Activated CD8-positive, alpha-beta memory T cell treated with anti-CD3 and anti-CD28 coated beads for 48 hours (primary cell): ENCODE measurements around the gene DNAJB8.

Experiments
- DNase-seq, 3 experiments: peaks; one replicate each; pipeline ENCODE4 v3.0.0-alpha.2; 2020; ENCODE audit warnings: low read depth in 2 of 3, low spot score in 2 of 3

The DNAJB8 gene

DNA sequence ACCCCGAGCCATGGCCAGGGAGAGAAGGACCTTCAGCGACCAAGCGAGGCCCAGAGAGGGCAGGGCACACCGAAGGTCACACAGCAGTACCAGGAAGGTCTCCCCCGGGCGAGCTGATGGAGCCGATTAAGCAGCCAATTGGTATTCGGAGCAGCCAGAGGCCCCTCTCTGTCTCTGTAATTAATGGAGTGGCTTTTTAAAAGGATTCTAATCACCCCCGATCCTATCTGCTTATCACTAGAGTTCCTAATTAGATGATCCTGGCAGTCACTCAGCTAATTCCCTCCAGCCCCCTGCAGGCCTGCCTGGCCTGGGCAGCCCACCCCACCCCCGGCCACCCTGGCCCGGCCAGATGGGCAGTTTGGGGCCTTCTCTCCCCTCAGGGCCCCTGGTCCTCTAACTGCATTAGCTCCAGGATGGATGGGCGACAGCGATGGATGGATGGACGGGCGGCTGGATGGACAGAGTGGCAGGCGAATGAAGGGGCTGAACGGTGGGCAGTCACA is 1.6 kb upstream of the DNAJB8 start:
- no peak for DNase-seq

- DNase-seq, result no peak
These were observed 2.0 kb downstream of the DNAJB8 start for GRCh38 chr3:128464702-128465101.

DNA sequence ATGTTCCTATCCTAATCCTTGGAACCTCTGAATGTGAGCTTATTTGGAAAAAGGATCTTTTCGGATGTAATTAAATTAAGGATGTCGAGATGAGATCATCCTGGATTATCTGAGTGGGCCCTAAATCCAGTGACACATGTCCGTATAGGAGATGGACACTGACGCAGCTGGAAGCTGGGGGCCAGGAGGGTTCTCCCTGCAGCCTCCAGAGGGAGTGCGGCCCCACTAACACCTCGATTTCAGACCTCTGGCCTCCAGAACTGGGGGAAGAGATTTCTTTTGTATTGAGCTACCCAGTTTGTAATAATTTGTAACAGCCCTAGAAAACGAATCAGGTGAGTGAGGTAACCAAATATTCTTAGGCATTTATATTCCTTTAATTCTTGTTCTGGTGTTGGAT is 2.5 kb downstream of the DNAJB8 start:
- DNase-seq, result no peak

GRCh38 chr3:128463771-128464170 is 2.9 kb downstream of the DNAJB8 start:
- DNase-seq, result no peak

DNA sequence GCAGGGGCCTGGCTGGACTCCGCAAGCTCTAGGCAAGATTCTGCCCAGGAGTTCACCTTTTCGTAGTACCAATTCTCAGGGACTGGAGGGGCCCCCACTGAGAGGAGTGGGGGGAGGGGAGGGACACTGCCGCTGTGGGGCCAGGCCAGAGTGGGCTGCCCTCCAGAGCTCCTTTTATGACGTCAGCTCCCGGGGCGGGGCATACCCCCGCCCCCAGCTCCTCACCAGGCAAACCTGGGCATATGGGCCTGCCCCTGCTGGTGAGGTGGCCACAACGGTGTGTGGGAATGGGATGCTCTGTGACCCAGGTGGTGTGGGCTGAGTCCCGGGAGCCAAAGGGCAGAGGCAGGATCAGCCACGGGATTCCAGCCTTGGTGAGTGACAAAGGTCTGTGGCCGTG is 3.3 kb downstream of the DNAJB8 start:
- no peak for DNase-seq

DNA sequence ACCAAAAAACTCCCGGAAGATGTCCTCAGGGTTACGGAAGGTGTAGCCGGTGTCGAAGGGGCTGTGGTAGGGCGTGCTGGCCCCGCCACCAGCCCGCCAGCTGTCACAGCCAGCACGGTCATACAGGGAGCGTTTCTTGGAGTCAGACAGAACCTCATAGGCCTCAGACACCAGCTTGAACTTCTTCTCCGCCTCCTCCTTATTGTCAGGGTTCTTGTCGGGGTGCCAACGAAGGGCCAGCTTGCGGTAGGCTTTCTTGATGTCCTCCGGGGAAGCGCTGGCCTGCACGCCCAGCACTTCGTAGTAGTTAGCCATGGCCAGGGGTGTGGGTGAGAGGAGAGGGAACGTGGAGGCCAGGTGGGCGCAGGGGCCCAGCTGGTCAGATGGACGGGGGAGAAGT is 3.8 kb downstream of the DNAJB8 start:
- no peak for DNase-seq

DNA sequence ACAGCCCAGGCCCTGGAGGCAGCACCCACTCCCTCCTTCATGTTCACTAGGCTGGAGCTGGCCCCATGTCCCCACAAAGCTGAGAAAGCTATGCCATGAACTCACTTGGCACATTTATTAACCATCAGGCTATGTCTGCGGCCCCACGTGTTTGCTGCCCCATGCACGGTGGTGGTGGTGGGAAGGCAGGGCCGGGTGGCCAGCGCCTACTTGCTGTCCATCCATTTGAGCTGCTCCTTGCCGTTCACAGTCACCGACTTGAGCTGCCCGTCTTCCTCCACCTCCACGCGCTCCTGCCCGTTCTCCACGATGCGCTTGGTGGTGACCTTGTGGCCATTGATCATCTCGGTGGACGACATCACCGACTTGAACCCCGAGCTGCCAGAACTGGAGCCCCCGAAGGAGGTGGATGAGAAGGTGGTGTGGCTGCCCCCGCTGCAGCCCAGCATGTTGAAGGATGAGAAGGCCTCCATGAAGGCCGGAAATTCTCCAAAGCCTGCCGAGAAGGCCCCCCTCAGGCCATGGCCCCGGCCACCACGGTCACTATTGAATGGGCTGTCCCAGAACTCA is 4.3 kb downstream of the DNAJB8 start:
- DNase-seq, result no peak

DNA sequence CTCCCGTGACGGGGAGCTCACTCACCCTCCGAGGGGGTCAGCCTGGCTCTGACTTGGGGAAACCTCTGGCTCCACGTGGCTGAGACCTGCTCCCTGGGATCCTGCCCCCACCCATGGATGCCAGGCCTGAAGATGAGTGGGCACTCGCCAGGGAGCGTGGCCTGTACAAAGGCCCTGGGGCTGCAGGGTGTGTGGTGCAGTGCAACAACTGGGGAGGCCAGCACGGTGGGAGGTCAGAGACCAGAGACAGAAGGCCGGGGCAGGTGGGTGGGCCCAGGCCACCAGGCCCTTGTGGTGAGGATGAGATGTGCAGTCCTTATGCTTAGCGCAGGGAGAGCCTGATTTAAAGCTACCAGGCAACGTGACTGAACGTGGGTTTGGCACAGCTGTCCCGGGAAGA is 5.0 kb downstream of the DNAJB8 start:
- DNase-seq, result no peak

- DNase-seq, result no peak
These were observed 7.2 kb downstream of the DNAJB8 start for GRCh38 chr3:128459461-128459820.

DNA sequence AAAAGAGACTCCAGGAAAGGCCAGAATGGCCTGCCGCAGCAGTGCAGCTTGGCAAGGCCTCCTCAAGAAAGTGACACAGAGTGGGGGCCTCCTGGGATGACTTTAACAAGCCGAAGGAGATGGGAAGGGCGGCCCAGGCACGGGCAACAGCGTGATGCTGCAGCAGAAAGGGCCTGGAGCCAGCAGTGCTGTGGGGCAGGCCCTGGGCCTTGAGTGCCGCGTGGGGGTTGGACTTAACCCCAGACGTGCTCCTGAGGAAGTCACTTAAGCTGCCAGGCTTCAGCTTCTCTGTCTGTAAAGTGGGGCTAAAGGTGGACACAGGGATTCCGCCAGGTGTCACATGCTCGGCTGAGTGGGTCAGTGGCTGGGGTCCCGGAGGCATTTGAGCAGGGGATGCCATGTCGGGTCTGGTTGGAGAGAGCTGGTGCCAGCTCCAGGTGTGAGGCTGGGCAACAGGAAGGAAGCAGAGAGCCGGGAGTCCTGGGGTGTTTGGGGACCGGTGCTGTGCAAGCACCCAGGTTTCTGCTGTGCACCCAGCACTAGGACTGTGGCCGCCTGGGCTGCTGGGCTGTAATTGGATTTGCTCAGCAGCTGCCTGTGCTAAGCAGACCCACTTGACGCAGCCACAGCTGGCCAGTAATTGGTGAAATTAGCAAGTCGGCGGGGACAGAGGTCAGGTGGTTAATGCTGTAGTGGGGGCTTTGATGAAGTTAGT is 7.8 kb downstream of the DNAJB8 start:
- no peak for DNase-seq

DNA sequence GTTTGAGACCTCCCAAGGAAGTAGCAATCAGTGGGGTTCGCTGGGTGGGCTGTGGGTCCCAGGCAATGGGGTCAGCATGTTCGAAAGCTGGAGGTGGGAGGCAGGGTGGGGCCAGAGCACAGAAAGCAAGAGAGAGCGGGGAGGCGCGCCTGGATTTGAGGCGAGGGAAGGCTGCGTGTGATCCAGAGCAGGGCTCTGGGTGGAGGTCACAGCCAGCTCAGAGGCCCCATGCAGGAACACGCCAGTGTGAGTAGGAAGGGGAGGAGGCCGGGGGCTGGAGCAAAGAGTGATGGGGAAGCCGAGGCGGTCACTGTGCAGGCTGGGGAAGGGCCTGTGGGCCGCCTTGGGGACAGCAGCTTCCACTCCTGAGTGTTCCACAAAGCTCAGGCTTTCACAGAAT is 8.8 kb downstream of the DNAJB8 start:
- DNase-seq, result no peak

DNA sequence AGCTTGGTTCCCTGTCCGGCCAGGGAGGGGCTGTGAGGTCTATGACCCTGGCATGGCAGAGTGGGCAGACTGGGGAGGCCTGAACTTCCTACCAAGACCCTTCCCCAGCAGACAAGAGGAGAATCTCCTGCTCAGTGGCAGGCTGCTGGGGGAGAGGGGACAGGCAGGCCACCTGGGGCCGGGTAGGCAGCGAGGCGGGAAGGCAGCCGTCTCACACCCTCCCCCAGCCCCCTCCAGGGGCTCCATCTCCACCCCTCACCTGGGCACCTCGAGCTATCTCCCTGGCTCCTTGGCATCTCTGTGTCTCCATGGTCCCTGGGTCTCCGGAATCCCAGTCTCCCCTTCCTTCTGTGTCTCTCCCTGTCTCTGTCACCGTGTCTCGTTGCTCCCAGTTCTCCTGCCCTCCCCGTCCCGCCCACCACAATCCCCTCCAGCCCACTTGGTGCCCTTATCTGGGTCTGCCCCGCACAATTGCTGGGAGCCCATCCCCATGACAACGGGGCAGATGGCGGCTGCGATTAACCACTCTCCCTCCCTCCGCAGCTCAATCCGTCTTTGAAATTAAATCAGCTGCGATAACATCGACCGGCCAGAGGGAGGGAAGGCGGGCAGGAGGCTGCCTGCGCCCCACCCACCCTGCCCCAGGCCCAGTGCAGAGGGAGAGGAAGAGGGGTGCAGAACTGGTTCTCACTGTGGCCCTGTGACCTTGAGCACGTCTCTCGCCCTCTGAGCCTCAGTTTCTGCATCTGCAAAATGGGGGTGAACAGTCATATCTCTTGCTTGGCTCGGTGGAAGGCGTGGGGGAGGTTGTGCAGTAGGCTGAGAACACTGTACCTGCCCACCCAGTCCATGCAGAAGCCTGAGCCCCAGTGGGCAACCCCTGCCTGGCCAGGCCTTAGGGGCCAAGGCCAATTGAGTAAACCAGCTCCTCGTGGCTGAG is 9.6 kb downstream of the DNAJB8 start:
- DNase-seq, result no peak

- DNase-seq, result no peak
These were observed 10.6 kb downstream of the DNAJB8 start for GRCh38 chr3:128455786-128456748.

DNA sequence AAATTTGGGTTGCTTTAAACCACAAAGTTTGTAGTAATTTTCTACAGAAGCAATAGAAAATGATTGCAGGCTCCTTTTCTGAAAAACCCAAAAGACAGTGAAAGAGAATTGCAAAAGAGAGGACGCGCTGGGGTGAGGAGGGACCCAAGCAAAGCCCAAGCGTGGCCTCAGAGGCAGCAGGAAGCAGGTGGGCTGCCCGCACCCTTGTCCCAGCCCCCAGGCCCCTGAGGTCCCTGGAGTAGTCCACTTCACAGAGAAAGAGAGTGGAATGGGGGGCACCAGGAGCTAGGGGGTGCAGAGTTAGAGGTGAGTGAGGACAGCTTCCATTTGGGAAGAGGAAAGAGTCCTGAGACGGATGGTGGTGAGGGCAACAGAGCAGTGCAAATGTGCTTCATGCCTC is 11.6 kb downstream of the DNAJB8 start:
- DNase-seq, result no peak

DNA sequence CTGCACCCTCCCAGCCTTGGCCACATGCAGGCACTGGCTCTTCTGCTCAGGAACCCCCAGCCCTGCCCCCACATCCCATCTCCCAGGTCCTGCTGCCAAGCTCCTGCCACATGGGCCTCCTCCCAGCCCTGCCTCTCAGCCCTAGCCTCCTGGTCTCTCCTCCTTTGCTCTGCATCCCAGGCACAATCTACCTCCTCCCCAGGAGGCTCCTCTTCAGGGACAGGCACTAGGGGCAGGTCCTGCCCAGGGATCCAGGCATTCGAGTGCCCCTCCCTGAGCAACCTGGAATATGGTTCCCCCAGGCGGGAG is 12.4 kb downstream of the DNAJB8 start:
- DNase-seq, result no peak

DNA sequence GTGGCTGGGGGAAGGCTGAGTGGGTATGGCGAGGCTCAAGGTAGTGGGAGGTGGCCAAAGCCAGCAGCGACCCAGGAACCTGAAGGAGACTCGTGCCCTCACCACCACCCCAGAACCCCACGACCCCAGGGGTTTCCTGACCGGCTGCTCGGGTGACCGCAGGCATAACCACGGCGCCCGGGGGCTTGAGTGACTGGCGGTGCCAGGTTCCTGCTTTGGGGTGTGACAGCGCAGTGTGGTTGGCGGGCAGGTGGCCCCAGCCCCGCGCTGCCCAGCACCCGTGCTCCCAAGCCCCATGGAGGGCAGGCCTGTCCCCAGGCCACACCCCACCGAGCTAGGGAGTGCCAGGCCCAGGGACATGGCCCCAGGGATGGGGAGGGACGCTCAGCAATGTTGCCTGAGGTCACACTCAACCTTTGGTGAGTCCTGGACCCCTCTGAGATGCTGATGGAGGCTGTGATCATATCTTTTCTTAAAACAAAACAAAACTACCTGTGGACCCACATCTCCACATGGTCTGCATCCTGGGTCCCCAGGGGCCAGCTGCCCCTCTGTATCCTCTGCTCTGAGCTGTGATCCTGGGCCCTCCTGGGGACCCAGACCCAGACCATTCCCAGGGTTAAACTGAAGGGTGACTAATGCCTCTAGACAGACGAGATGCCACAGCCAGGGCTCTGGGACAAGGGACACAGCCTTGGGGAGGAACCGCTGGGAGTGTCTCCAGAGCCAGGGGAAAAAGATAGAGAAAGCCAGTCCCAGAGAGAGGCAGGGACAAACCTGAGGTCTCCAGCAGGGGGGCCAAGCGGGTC is 13.0 kb downstream of the DNAJB8 start:
- no peak for DNase-seq

DNA sequence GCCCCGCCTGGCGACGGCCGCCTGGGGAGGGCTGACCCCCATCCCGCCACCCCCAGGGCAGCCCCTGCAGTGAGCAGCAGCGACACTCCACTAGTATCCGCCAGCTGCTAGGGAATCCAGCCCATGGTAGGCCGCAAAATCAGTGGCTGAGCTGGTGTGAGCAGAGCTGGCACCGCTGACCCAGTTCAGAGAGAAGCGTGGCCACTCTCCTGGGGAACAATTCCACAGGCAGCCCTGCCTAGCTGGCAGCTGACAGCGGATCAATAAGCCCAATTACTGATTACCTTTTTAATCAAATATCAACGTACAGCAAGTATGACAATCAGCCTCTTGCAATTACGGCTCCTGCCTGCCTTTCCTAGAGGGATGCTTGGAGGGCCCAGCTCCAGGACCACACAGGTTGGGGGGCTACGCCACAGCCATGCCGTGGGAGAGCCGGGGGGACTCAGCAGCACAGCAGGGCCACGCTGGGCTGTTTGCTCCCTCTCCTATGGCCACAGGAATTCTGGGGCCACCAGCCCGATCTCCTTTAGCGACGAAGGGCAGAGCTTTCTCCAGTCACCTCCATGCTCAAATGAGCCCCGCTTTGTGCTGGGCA is 13.9 kb downstream of the DNAJB8 start:
- DNase-seq, result no peak

GRCh38 chr3:128452120-128452519 is 14.6 kb downstream of the DNAJB8 start:
- no peak for DNase-seq

- DNase-seq, result no peak
These were observed 17.5 kb downstream of the DNAJB8 start for GRCh38 chr3:128449111-128449638.

DNA sequence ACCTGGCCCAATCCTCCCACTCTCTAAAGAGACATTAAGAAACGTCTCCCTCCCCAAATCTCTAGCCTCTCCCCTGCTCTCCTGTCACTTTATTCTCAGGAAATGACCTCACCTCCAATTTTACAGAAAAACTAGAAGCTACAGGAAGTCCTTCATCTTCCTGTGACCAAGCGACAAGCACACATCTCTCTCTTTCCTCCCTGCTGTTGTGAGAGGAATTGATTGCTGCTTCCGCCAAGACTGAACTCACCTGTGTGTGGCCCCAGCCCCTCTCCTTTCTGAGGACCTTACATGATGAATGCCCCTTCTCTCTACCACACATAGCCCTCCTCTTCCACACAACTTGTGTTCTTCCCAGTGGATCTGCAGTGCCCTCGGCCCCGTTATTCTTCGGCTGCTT is 18.2 kb downstream of the DNAJB8 start:
- DNase-seq, result no peak
